Activated CD4-positive, alpha-beta T cell treated with anti-CD3 and anti-CD28 coated beads, Interleukin-2, amount 10 ng/mL, durations not matched to agents 24 days and 14 days (primary cell): ENCODE measurements around the gene RARG. TPM values are rescaled to one million over a fixed set of nuclear protein-coding genes. Genes with fewer than 3 reads are reported as not detected.
"Not testable (repeated sequence)": the region's sequence is repeated elsewhere in the genome, so short reads cannot be mapped to it uniquely, and the experiment has no call there.

Experiments
- DNase-seq: peaks from one replicate; pipeline ENCODE4 v3.0.0; 2022
- H3K27ac Mint-ChIP-seq: one replicate; pipeline ENCODE4 v1.8.0; 2022; ENCODE audit warnings: mild to moderate bottlenecking, mixed read lengths
- H3K27me3 Mint-ChIP-seq: one replicate; pipeline ENCODE4 v1.8.0; 2022; ENCODE audit warnings: mixed read lengths
- H3K36me3 Mint-ChIP-seq: one replicate; pipeline ENCODE4 v1.8.0; 2022; ENCODE audit warnings: low read depth, mild to moderate bottlenecking, mixed read lengths
- H3K4me1 Mint-ChIP-seq: one replicate; pipeline ENCODE4 v1.8.0; 2021; ENCODE audit warnings: mixed read lengths
- H3K4me3 Mint-ChIP-seq: one replicate; pipeline ENCODE4 v1.8.0; 2022; ENCODE audit warnings: mild to moderate bottlenecking, moderate library complexity, mixed read lengths
- H3K9me3 Mint-ChIP-seq: one replicate; pipeline ENCODE4 v1.8.0; 2021; ENCODE audit warnings: mixed read lengths
- intact Hi-C: fragments of 100-400 bp; cut with micrococcal nuclease; formaldehyde crosslinking; loops from one replicate; pipeline ENCODE4 v1.15.1; 2023
- total RNA-seq: library from RNA; stranded (reverse); gene quantifications from 2 replicates; pipeline ENCODE4 v1.2.3, GENCODE V29; 2022

Gene RARG
- total RNA-seq, 1 donor from 2014 or later, result 58.5 TPM

DNA sequence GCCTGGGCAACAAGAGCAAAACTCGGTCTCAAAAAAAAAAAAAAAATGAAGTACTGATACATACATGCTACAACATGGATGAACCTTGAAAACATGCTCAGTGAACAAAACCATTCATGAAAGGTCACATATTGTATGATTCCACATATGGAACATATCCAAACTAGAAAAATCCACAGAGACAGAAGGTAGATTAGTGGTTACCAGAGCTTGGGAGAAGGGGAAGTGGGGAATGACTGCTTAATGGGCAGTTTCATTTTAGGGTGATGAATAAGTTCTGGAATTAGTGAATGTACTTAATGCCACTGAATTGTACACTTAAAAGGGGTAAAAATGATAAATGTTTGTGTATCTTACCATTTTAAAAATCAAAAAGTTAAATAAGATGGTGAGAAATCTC, 27.7 kb downstream of the RARG start:
- H3K4me3 Mint-ChIP-seq, result peak overlapping the region; percentile 66
- H3K4me1 Mint-ChIP-seq, result peaks cover 69% of the 10 kb centered on the region
- intact Hi-C loops, result no loop called here
- DNase-seq, result no peak
- peak overlapping the region; percentile 59 for H3K27ac Mint-ChIP-seq
- no peaks in the 10 kb centered on the region for H3K9me3 Mint-ChIP-seq
- H3K27me3 Mint-ChIP-seq, result no peaks in the 10 kb centered on the region
- H3K36me3 Mint-ChIP-seq, result peaks cover 38% of the 10 kb centered on the region

DNA sequence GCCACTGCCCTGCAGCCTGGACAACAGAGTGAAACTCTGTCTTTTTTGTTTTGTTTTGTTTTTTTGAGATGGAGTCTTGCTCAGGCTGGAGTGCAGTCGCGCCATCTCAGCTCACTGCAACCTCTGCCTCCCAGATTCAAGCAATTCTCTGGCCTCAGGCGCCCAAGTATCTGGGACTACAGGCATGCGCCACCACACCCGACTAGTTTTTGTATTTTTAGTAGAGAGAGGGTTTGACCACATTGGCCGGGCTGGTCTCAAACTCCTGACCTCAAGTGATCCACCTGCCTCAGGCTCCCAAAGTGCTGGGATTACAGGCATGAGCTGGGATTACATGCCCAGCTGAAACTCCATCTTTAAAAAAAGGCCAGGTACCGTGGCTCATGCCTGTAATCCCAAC, 29.7 kb downstream of the RARG start:
- H3K9me3 Mint-ChIP-seq, result not testable (repeated sequence)
- H3K36me3 Mint-ChIP-seq, result peaks cover 43% of the 10 kb centered on the region

DNA sequence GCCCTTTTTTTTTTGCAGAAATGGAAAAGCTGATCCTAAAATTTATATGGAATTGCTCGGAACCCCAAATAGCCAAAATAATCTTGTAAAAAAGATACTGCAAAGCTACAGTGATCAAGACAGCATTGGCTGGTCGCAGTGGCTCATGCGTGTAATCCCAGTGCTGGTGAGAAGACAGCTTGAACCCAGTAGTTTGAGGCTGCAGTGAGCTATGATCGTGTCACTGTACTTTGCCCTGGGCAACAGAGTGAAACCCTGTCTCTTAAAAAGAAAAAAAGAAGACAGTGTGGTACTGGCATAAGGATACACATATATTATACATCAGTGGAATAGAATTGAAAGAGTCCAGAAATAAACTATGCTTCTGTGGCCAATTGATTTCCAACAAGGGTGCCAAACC, 30.4 kb downstream of the RARG start:
- intact Hi-C loops, result loop anchor here (1.0 kb wide), 1 partner anchor 8 kb away; no protein-coding TSS in a partner anchor
- H3K4me1 Mint-ChIP-seq, result peaks cover 61% of the 10 kb centered on the region
- peak overlapping the region; percentile 20 for H3K4me3 Mint-ChIP-seq
- H3K36me3 Mint-ChIP-seq, result peaks cover 49% of the 10 kb centered on the region
- H3K27me3 Mint-ChIP-seq, result no peaks in the 10 kb centered on the region
- H3K9me3 Mint-ChIP-seq, result no peaks in the 10 kb centered on the region
- DNase-seq, result no peak
- H3K27ac Mint-ChIP-seq, result peak overlapping the region; percentile 54

More for the DNA sequence above, 29.7 kb downstream of the RARG start:
- Mint-ChIP-seq H3K4me3 (peak overlapping the region; percentile 11), H3K4me1 (peaks cover 67% of the 10 kb centered on the region)
- intact Hi-C loops, DNase-seq, H3K27ac Mint-ChIP-seq, H3K27me3 Mint-ChIP-seq: not testable (repeated sequence)

DNA sequence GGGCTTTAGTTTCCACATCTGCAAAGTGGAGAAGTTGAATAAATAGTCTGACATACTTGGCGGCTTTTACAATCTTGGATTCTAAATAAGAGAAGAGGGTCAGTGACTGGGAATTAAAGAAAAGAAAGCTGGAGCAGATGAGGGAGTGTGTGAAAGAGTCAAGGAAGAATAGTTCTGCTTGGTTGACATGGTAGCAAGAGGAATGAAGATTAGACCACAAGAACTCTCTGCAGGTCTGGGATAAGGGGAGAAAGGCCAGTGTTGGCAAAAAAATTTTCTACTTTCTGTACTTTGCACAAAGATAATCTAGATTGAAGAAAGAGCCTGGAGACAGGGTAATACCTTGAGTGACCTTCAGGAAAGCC, 30.9 kb downstream of the RARG start:
- H3K36me3 Mint-ChIP-seq, result peaks cover 54% of the 10 kb centered on the region

DNA sequence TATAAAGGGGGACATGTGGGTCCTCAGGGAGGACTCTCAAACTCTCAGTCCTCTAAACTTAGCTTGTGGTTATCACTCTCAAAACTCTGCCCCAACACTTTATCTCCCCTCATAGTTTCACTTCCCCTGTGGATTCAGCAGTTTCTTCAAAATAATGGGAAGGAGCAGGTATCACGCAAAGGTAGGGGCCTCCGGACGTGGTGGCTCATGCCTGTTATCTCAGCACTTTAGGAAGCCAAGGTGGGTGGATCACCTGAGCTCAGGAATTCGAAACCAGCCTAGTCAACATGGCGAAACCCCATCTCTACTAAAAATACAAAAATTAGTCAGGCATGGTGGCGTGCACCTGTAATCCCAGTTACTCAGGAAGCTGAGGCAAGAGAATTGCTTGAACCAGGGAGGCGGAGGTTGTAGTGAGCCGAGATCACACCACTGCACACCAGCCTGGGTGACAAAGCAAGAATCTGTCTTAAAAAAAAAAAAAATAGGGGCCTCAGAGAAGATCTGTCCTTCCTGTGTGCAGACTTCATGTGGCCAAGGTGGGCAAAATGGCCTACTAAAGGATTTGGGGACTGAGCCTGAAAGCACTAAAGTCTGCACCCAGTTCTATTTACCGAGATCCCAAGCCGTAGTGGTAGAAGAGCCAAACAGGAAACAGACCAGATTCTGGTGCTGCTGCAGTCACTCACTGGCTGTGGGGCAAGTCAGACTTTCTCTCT, 31.4 kb downstream of the RARG start:
- Mint-ChIP-seq H3K27ac (peak overlapping the region; percentile 85), H3K27me3 (no peaks in the 10 kb centered on the region), H3K4me3 (peak overlapping the region; percentile 77), H3K4me1 (peaks cover 53% of the 10 kb centered on the region), H3K36me3 (peaks cover 57% of the 10 kb centered on the region), H3K9me3 (no peaks in the 10 kb centered on the region)
- intact Hi-C loops, result loop anchor here (1.0 kb wide), 1 partner anchor 9 kb away; no protein-coding TSS in a partner anchor
- DNase-seq, result peak; percentile 77

More for the DNA sequence above, 30.9 kb downstream of the RARG start:
- Mint-ChIP-seq H3K9me3 (no peaks in the 10 kb centered on the region), H3K4me1 (peaks cover 56% of the 10 kb centered on the region), H3K27ac (peak overlapping the region; percentile 85), H3K4me3 (peak overlapping the region; percentile 77), H3K27me3 (no peaks in the 10 kb centered on the region)
- intact Hi-C loops, result loop anchor here (1.0 kb wide), 1 partner anchor 8 kb away; no protein-coding TSS in a partner anchor
- DNase-seq, result no peak

DNA sequence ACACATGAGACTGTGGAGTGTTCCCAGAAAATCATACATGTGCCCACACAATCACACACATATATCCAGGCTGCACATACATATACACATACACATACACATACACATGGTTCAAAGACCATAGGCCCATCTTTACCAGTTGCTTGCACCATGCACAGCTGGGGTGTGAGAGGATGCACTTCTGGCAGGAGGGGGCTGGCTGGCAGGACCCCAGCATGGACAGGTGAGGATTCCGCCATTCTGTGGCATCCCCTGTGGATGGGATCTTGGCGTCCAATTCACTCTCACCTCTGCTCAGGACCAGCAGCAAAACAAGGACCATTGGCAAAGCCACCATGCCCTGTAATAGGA, 31.9 kb downstream of the RARG start:
- H3K4me1 Mint-ChIP-seq, result peaks cover 55% of the 10 kb centered on the region
- DNase-seq, result no peak
- H3K9me3 Mint-ChIP-seq, result no peaks in the 10 kb centered on the region
- H3K27ac Mint-ChIP-seq, result peak overlapping the region; percentile 85
- peak overlapping the region; percentile 77 for H3K4me3 Mint-ChIP-seq
- intact Hi-C loops, result no loop called here
- no peaks in the 10 kb centered on the region for H3K27me3 Mint-ChIP-seq
- H3K36me3 Mint-ChIP-seq, result peaks cover 58% of the 10 kb centered on the region

DNA sequence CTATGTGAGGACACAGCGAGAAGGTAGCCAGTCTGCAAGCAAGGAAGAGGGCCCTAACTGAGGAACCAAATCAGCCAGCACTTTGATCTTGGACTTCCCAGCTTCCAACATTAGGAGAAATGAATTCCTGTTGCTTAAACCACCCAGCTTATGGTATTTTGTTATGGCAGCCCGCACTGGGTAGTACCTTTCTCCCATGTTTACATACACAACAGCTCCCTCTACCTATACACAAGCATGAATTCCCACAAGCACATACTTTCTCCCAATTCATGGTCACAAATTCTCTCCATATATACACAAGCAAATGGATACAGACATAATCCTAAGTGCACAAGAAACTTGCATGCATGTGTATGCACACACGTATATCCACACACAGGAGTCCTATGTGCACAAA, 32.3 kb downstream of the RARG start:
- Mint-ChIP-seq H3K9me3 (no peaks in the 10 kb centered on the region), H3K36me3 (peaks cover 62% of the 10 kb centered on the region), H3K4me1 (peaks cover 55% of the 10 kb centered on the region), H3K4me3 (peak overlapping the region; percentile 77), H3K27ac (peak overlapping the region; percentile 12), H3K27me3 (no peaks in the 10 kb centered on the region)
- no peak for DNase-seq
- intact Hi-C loops, result loop anchor here (2.0 kb wide), 3 partner anchors 19 to 41 kb away; partner anchors contain the start of genes CSAD and ZNF740

DNA sequence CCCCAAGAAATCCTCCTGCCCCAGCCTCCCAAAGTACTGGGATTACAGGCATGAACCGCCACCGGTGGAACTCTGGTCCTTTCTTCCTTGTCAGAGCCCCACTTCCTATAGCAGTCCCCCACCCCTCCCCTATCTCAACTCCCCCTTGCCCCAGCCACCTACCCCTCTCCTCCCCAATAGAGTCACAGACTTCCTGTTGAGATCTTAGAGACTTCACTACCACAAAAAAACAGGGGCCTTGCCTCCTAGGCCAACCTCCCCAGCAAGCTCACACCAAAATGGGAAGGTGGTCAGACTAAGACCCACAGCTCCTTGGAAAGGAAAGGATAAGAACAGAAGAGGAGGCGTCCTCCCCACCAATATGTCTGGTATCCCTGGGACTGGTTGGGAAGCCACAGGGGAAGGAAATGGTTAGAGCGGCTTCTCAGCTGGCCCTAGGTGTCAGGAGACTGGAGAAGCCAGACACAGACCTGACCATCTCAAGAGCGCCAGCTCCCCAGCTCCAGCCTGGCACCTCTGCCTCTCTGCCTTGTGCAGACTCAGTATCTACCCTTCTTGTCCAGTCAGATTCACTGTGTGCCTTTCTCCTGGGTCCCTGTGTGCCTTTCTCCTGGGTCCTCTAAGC, 33.4 kb downstream of the RARG start:
- intact Hi-C loops, result loop anchor here (2.0 kb wide), 3 partner anchors 18 to 40 kb away; partner anchors contain the start of genes CSAD and ZNF740
- Mint-ChIP-seq H3K36me3 (peaks cover 66% of the 10 kb centered on the region), H3K9me3 (no peaks in the 10 kb centered on the region), H3K4me3 (peak overlapping the region; percentile 77), H3K27ac (peak overlapping the region; percentile 92), H3K27me3 (no peaks in the 10 kb centered on the region), H3K4me1 (peaks cover 50% of the 10 kb centered on the region)
- peak; percentile 75 for DNase-seq

DNA sequence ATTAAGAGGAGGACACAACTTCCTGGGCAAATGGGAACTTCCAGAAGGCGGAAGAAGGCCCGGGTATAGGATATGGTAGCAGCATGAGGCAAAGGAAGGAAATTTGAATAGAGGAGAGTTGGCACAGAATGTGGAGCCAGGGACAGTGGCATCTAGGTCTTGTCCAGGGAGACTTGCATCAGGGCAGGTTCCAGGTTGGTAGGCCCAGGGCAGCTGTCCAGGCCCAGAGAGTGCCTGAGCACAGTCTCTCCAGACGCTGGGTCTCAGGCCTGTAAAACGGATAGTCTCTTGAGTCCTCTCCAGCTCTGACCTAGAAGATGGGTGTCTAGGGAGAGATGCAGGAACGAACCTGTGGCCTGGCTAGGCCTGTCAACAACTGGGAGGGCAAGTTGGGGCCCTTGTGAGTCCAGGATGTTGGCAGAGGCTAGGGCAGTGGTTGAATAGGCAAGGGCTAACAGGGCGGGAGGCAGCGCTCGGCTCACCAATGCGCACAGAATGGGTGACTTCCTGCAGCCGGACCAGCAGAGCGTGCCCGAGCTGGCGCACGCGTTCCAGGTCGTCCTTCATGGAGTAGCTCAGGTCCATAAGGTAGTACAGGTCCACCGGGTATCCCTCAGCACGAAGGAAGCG, 34.9 kb downstream of the RARG start:
- Mint-ChIP-seq H3K36me3 (peaks cover 74% of the 10 kb centered on the region), H3K9me3 (no peaks in the 10 kb centered on the region), H3K27me3 (no peaks in the 10 kb centered on the region), H3K4me1 (peaks cover 51% of the 10 kb centered on the region), H3K27ac (peak overlapping the region; percentile 30), H3K4me3 (peak overlapping the region; percentile 22)
- DNase-seq, result no peak
- intact Hi-C loops, result no loop called here

DNA sequence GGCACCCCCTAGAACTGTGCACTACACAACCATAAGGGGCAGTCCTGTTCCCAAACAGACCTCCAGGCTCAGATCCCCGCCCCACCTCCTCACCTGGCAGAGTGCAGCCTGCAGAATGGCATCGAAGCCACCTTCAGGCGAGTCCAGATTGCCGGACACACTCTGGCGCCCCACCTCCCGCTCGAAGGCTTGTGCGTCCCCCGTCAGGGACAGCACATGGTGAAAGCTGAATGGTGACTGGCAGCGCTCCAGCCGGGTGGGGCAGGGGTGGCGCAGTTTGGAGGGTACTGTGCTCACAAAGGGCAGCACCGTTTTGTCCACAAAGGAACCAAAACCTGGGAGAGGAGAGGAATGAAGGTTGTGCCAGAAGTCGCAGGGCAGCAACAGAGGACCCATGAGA, 35.5 kb downstream of the RARG start:
- no peak for DNase-seq
- Mint-ChIP-seq H3K27me3 (no peaks in the 10 kb centered on the region), H3K4me3 (no peak overlapping the region), H3K27ac (peak overlapping the region; percentile 30), H3K4me1 (peaks cover 50% of the 10 kb centered on the region), H3K9me3 (no peaks in the 10 kb centered on the region), H3K36me3 (peaks cover 79% of the 10 kb centered on the region)
- intact Hi-C loops, result no loop called here

DNA sequence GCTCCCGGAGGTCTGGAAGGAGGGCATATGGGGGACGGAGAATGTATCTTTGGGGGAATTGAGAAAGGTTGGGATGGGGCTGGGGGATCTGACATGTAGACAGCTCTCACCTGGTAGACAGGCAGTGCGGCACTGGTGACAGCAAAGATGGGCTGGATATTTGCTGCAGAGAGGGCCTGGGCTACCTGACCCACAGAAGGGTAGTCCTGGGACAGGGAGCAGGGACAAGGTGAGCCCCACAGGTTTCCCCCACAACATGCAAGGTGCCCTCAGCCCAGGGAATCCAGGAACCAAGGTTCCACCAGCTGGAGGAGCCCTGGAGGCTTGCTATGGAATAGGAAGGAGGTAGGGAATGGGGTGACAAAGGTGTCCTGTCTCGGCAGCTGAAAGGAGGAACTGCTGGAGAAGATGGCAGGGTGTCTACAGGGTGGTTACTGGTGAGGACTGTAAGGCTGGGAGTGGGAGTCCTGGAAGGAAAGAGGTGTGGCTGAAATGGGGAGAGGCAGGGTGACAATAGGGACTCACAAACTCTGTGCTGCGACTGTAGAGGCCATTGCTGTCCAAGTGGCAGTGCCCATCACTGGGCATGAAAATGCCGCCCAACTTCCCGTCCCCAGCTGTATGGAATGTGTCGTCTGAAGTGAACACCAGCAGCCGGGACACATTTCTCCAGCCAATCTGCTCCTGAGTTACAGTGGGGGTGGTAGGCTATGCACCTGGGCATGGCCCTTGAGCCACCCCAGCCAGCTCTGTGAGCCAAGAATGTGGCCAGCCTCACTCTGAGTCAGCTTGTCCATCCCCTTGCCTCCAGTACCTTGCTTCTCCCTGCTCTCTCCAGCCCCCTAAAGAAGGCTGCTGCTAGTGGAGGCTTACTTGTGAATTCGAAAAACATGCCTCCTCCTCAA, 36.2 kb downstream of the RARG start:
- no peak for DNase-seq
- H3K4me3 Mint-ChIP-seq, result no peak overlapping the region
- peak overlapping the region; percentile 27 for H3K27ac Mint-ChIP-seq
- H3K27me3 Mint-ChIP-seq, result no peaks in the 10 kb centered on the region
- peaks cover 80% of the 10 kb centered on the region for H3K36me3 Mint-ChIP-seq
- H3K4me1 Mint-ChIP-seq, result peaks cover 45% of the 10 kb centered on the region
- intact Hi-C loops, result no loop called here
- no peaks in the 10 kb centered on the region for H3K9me3 Mint-ChIP-seq

DNA sequence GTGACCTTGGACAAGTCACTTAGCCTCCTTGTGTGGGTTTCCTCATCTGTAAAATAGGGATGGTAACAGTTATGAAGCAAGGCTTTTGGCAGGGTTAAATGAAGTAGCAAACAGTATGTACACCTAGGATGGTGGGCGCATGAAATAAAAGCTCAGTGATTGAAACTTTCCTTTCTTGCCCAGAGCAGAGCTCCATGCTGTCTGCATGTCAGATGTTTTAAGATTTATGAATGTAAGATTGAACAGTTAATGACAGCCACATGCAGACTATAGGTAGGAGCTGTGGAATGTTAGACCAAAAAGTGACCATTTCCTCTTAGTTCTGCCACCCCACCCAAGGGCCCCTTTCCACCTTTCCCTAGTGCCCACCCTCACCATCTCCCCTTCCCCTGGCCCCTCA, 37.0 kb downstream of the RARG start:
- intact Hi-C loops, result no loop called here
- Mint-ChIP-seq H3K27me3 (no peaks in the 10 kb centered on the region), H3K4me1 (peaks cover 42% of the 10 kb centered on the region), H3K36me3 (peaks cover 80% of the 10 kb centered on the region), H3K4me3 (no peak overlapping the region), H3K9me3 (no peaks in the 10 kb centered on the region), H3K27ac (peak overlapping the region; percentile 7)
- no peak for DNase-seq

DNA sequence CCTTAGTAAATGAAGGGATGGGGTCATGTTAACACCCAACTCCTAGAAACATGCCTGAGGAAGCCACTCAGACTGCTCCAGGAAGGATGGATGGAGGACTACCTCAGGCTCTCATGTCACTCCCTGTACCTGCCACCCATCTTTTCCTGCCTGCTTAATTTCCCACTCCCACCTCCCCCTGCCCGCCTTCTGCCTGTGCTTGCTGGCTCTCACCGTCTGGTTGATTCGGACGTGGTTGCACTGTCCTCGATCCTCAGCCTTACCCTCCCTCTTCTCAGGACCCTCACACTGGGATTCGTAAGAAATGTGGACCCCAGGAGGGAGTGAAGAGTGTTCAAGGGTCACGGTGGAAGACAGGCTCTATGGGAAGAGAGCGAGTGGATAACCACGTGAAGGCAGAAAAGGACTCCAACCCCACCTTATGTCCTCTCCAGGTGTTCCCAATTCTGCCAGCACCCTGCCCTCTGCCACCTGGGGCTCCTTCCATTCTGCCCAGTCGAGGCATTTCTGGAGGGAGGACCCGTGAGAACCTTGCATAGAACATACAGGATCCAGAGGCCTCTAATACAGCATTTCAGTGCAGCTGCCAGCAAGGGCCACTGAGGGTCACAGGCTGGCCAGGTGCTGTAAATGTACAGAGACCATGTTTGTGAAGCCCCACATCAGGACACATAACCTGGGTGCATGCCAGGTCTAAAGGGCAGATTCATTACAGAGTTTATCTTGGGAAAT, 37.9 kb downstream of the RARG start:
- Mint-ChIP-seq H3K4me3 (no peak overlapping the region), H3K9me3 (no peaks in the 10 kb centered on the region), H3K36me3 (peaks cover 78% of the 10 kb centered on the region), H3K4me1 (peaks cover 38% of the 10 kb centered on the region), H3K27ac (peak overlapping the region; percentile 67), H3K27me3 (no peaks in the 10 kb centered on the region)
- DNase-seq, result no peak
- intact Hi-C loops, result no loop called here
